Activated B cell treated with CpG ODN at 0.5 μM for 24 hours (primary cell): Measurements from ENCODE around the gene IL34. TPM values are rescaled to one million over a fixed set of nuclear protein-coding genes. Genes with fewer than 3 reads are reported as not detected.
A peak's percentile ranks its signal among the peaks of the same experiment; 100 is the strongest.

Experiments used
- ATAC-seq: fragments of 200-7000 bp; cut with Tn5 transposase; one replicate; pipeline ENCODE4 v1.10.0; 2021; ENCODE audit warnings: low read depth, mild to moderate bottlenecking, moderate library complexity
- CTCF ChIA-PET: fragments of 350-600 bp; sonication (Branson Sonifier 250); formaldehyde crosslinking; loops from one replicate; lab custom pipeline; 2021; ENCODE audit warnings: antibody characterized with exemption; lab: Charles Lee
- POLR2A ChIA-PET: fragments of 350-600 bp; sonication (Branson Sonifier 250); formaldehyde crosslinking; loops from one replicate; lab custom pipeline; 2021; ENCODE audit warnings: antibody characterized with exemption; lab: Charles Lee
- DNase-seq: peaks from one replicate; pipeline ENCODE4 v3.0.0; 2022
- H3K27ac Mint-ChIP-seq: one replicate; pipeline ENCODE4 v1.8.0; 2020; ENCODE audit warnings: mixed read lengths
- H3K27me3 Mint-ChIP-seq: one replicate; pipeline ENCODE4 v1.8.0; 2021; ENCODE audit warnings: mixed read lengths
- H3K36me3 Mint-ChIP-seq: one replicate; pipeline ENCODE4 v1.8.0; 2021; ENCODE audit warnings: low read depth, mixed read lengths
- H3K4me1 Mint-ChIP-seq: one replicate; pipeline ENCODE4 v1.8.0; 2021; ENCODE audit warnings: mixed read lengths
- H3K4me3 Mint-ChIP-seq: one replicate; pipeline ENCODE4 v1.8.0; 2020; ENCODE audit warnings: mild to moderate bottlenecking, mixed read lengths
- H3K9me3 Mint-ChIP-seq: one replicate; pipeline ENCODE4 v1.8.0; 2020; ENCODE audit warnings: mixed read lengths
- CTCF ChIP-seq: fragments of 200-600 bp; IDR thresholded peaks from one replicate; pipeline ENCODE4 v1.8.0; 2022; ENCODE audit warnings: antibody characterized with exemption, mild to moderate bottlenecking
- intact Hi-C: fragments of 100-400 bp; cut with micrococcal nuclease; formaldehyde crosslinking; loops from one replicate; pipeline ENCODE4 v1.15.1; 2024
- total RNA-seq: library from RNA; stranded (reverse); gene quantifications from 2 replicates; pipeline ENCODE4 v1.2.3, GENCODE V29; 2022

The IL34 gene
- total RNA-seq, 1 donor from 2014 or later = 0.71 TPM

DNA sequence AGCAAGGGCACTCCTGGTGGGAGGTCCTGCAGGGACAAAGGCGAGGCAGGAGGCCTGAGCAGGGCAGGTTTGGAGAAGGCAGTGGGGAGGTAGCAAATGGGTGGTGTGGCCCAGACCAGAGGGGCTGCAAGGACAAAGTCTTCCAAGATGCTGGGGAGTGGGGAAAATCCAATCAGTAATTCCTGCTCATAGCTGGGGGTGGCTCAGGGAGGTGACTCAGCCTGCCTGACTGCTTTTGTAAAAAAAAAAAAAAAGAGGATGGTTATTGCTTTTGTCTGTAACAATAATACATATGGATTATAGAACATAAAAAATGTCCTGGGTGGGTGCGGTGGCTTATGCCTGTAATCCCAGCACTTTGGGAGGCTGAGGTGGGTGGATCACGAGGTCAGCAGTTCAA is 5.2 kb downstream of the IL34 start:
- no peaks in the 10 kb centered on the region for H3K9me3 Mint-ChIP-seq
- ATAC-seq (no peak), DNase-seq (no peak)
- intact Hi-C loops = loop anchor here (5.0 to 10.0 kb wide), 3 partner anchors 144 to 487 kb away; no protein-coding TSS in a partner anchor
- no peak for TF ChIP-seq CTCF
- H3K27ac Mint-ChIP-seq = no peak overlapping the region
- CTCF ChIA-PET = no interaction called here
- peaks cover 8% of the 10 kb centered on the region for H3K27me3 Mint-ChIP-seq
- no peak overlapping the region for H3K4me3 Mint-ChIP-seq
- H3K4me1 Mint-ChIP-seq = peaks cover 5% of the 10 kb centered on the region
- POLR2A ChIA-PET = no interaction called here
- no peaks in the 10 kb centered on the region for H3K36me3 Mint-ChIP-seq

GRCh38 chr16:70652322-70652721 is 6.0 kb downstream of the IL34 start:
- ChIA-PET CTCF (interaction anchor here (1.2 to 2.4 kb wide), 2 partner anchors 318 to 321 kb away, joined by 3 to 9 read pairs; no protein-coding TSS in a partner anchor), POLR2A (interaction anchor here (0.6 kb wide), 1 partner anchor 78 kb away, joined by 3 read pairs; no protein-coding TSS in a partner anchor)
- H3K27ac Mint-ChIP-seq = no peak overlapping the region
- ATAC-seq = no peak
- TF ChIP-seq CTCF = no peak
- peaks cover 8% of the 10 kb centered on the region for H3K27me3 Mint-ChIP-seq
- no peak for DNase-seq
- H3K4me3 Mint-ChIP-seq = no peak overlapping the region
- H3K4me1 Mint-ChIP-seq = peaks cover 5% of the 10 kb centered on the region
- no peaks in the 10 kb centered on the region for H3K9me3 Mint-ChIP-seq
- no peaks in the 10 kb centered on the region for H3K36me3 Mint-ChIP-seq
- intact Hi-C loops = loop anchor here (5.0 to 10.0 kb wide), 3 partner anchors 145 to 488 kb away; no protein-coding TSS in a partner anchor

- ChIA-PET POLR2A (interaction anchor here (0.7 kb wide), 1 partner anchor 13 kb away, joined by 3 read pairs; no protein-coding TSS in a partner anchor), CTCF (interaction anchor here (0.7 to 2.4 kb wide), 5 partner anchors 12 to 489 kb away, joined by 3 to 9 read pairs (median 4); no protein-coding TSS in a partner anchor)
- peaks cover 3% of the 10 kb centered on the region for H3K27me3 Mint-ChIP-seq
- no peak for TF ChIP-seq CTCF
- intact Hi-C loops = loop anchor here (1.0 to 10.0 kb wide), 5 partner anchors 146 to 857 kb away; no protein-coding TSS in a partner anchor
- no peaks in the 10 kb centered on the region for H3K36me3 Mint-ChIP-seq
- H3K4me1 Mint-ChIP-seq = peaks cover 5% of the 10 kb centered on the region
- H3K9me3 Mint-ChIP-seq = no peaks in the 10 kb centered on the region
- DNase-seq (no peak), ATAC-seq (peak; percentile 10)
- H3K27ac Mint-ChIP-seq = no peak overlapping the region
- no peak overlapping the region for H3K4me3 Mint-ChIP-seq
These were observed 7.0 kb downstream of the IL34 start for GRCh38 chr16:70653406-70653805.

DNA sequence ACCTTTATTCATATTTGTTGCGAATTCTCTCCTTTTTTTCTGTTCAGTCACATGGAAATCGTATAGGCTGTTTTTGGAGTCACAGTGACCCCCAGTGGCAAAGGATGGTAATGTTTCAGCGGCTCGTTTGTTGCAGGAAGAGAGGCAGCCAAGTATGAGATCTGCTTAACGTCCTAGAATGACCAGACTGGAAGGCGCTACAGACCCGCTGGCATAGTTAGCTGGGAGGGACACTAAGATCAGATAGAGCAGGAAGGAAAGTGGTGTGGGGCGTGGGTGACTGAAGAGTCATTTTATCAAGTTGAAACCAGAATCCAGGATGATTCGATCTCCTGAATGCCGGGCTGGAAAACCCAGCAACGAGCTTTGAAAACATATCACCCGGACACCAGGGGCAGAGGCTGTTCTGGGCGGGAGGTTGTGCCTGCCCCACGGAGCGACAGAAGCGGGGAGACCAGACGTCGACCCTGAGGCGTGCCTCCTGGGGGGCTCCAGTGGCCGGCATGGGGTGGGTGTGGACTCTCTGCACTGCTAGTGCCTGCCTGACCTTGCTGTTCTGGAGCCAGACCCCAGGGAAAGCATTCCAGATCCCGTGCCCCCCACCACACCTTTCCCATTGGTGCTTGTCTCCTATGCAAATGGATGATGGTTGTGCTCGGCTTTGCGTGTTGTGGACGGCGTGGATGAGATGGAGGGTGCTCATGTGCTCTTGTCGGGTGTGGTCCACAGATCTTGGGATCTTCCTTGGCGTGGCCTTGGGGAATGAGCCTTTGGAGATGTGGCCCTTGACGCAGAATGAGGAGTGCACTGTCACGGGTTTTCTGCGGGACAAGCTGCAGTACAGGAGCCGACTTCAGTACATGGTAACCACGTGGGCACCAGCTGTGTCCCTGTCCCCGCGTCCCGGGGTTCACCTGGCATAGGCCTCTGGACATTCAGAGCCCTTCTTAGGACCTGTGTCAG is 7.7 kb downstream of the IL34 start:
- ATAC-seq (peak; percentile 82), DNase-seq (peak; percentile 61)
- Mint-ChIP-seq H3K4me3 (no peak overlapping the region), H3K27me3 (peaks cover 3% of the 10 kb centered on the region), H3K4me1 (peaks cover 5% of the 10 kb centered on the region), H3K9me3 (no peaks in the 10 kb centered on the region), H3K27ac (no peak overlapping the region), H3K36me3 (no peaks in the 10 kb centered on the region)
- CTCF ChIA-PET = interaction anchor here (0.9 to 2.4 kb wide), 2 partner anchors 11 to 323 kb away, joined by 3 to 9 read pairs; no protein-coding TSS in a partner anchor
- TF ChIP-seq CTCF = peak; percentile 20
- intact Hi-C loops = loop anchor here (1.0 to 10.0 kb wide), 5 partner anchors 147 to 858 kb away; no protein-coding TSS in a partner anchor
- POLR2A ChIA-PET = interaction anchor here (0.5 kb wide), 1 partner anchor 1799 kb away, joined by 4 read pairs; no protein-coding TSS in a partner anchor
